Ammon's horn (tissue), 1 donor: ENCODE results near the gene UFSP1.
"Not testable (repeated sequence)": the region's sequence is repeated elsewhere in the genome, so short reads cannot be mapped to it uniquely, and the experiment has no call there.

ENCODE experiments used
- DNase-seq: peaks from one replicate; pipeline ENCODE4 v3.0.0-alpha.2; 2016; ENCODE audit warnings: low spot score

UFSP1 gene

DNA sequence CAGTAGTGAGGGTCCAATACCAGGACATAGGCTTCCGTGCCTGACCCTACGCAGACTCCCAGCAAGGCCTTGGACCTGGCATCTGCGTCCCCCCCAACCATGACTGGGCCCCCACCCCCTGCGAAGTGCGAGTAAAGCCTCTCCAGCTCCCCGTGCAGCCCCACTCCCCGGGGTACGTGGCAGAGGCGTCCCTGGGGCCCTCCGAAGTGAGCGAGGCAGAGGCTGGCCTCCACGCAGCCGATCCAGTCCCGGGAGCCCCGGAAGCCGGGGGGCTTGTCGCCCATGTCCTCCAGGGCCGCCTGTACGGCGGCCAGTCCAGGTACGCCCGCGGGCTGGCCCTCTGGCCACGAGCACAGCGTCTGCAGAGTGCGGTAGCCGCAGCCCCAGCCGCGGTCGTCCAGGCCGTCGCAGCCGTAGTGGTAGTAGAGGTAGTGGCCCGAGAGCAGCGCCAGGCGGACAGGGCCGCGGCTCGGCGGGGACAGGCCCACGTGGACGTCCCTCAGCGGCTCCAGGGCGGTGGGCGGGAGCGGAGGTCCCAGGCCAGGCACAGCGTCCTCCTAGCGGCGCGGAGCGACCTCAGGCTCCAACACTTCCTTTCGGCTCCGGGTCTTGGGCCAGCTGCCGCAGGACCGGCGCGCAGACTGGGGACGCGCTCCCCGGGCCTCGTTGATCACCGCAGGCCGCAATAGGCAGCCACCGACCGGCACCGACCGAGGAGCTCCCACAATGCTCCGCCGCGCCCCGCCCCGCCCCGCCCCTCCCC is at the start of gene UFSP1:
Gene UFSP1, minus strand, starts transcription at position 728 of the 763 bp plus-strand sequence. Its CDS starts 444 bp downstream, at position 284.
- DNase-seq: no peak

- not testable (repeated sequence) for DNase-seq
Observed at GRCh38 chr7:100936167-100936566, 46.7 kb upstream of the UFSP1 start.

DNA sequence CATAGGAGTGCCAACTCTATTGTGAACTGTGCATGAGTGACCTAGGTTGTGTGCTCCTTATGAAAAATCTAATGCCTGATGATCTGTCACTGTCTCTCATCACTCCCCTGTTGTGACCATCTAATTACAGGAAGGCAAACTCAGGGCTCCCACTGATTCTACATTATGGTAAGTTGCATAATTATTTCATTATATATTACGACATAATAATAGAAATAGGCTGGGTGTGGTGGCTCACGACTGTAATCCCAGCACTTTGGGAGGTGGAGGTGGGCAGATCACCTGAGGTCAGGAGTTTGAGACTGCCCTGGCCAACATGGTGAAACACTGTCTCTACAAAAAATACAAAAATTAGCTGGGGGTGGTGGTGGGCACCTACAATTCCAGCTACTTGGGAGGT is 45.9 kb upstream of the UFSP1 start:
- DNase-seq: not testable (repeated sequence)

DNA sequence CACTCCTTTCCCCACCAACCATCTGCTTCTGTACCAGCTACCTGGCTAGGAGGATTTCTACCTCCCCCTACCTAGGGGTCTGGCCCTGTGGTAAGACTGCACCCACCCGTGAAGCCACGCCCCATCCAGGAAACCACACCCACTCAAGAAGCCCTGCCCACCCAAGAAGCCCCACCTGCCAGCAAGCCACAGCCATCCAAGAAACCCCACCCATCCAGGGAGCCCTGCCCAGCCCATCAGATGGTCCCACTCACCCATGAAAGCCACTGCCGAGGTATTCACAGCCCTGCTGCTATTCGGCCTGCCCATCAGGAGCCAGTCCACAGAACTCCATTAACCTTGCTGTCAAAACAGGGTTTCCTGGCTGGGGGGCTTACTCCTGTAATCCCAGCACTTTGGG is 44.2 kb upstream of the UFSP1 start:
- DNase-seq: no peak

- no peak for DNase-seq
Observed at GRCh38 chr7:100929808-100930174, 40.3 kb upstream of the UFSP1 start.

DNA sequence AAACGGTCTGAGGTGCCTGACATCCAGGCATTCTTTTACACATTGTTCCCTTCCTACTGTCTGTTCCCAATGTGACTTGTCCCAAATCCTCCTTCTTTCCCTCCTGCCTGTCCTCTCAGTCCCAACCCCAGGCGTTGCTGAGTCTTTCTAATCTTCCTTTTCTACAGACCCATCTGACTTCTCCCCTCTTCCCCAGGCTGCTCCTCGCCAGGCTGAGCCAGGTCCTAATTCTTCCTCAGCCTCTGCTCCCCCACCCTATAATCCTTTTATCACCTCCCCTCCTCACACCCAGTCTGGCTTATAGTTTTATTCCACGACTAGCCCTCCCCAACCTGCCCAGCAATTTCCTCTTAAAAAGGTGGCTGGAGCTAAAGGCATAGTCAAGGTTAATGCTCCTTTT is 34.1 kb upstream of the UFSP1 start:
- DNase-seq: not testable (repeated sequence)

DNA sequence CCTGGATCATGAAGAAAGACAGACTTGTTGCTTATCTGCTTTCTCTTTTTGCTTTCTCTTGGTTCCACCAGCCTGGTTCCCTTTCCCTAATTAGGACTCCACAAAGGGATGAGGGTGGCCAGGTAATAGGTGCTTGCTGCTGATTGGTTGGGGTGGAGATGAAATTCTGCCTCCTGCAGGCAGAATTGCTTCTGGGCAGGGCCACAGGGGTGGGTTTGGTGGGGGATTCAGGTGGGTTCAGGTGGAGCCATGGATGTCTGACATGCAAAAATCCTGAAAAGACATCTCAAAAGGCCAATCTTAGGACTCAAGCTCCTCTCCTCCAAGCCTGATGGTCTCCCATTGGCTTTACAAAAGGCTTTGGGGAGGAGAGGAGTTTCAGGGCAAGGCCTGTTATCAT is 31.5 kb upstream of the UFSP1 start:
- DNase-seq: no peak

- DNase-seq: not testable (repeated sequence)
Observed at GRCh38 chr7:100919779-100920437, 30.4 kb upstream of the UFSP1 start.

DNA sequence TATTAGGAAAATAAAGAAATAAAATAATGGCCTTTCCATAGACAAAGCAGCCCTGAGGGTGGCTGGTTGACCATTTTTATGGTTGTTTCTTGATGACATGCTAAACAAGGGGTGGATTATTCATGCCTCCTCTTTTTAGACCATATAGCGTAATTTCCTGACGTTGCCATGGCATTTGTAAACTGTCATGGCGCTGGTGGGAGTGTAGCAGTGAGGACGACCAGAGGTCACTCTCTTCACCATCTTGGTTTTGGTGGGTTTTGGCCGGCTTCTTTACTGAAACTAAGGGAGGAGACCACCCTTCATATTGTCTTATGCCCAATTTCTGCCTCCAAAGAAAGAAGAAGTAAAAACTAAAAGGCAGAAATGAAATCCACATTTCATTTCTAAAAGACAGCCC is 29.8 kb upstream of the UFSP1 start:
- DNase-seq: not testable (repeated sequence)

- no peak for DNase-seq
Observed at GRCh38 chr7:100914879-100915447, 25.4 kb upstream of the UFSP1 start.

DNA sequence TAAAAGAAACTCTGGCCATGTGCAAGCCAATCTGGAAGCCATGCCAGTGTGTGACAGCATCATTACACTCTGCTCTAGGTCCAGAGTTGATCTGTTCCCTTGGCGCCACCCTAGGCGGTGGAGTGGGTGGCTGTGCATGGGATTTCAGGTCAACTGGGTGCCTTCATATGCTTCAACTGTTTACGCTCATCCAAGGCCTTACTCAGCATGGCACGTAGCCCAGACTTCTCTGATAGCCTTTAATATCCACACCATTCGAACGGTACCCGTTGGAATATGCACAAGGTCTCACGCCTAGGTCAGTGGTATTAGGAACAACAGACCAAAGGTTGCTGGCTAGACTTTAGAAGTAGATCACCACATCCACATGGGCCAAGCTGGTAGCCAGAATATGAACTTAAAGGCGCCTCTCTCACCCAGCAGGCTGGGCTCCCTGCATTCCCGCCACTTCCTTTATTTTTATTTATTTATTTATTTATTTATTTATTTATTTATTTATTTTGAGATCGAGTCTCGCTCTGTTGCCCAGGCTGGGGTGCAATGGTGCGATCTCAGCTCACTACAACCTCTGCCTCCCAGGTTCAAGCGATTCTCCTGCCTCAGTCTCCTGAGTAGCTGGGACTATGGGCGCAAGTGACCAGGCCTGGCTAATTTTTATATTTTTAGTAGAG is 24.8 kb upstream of the UFSP1 start:
- DNase-seq: no peak

DNA sequence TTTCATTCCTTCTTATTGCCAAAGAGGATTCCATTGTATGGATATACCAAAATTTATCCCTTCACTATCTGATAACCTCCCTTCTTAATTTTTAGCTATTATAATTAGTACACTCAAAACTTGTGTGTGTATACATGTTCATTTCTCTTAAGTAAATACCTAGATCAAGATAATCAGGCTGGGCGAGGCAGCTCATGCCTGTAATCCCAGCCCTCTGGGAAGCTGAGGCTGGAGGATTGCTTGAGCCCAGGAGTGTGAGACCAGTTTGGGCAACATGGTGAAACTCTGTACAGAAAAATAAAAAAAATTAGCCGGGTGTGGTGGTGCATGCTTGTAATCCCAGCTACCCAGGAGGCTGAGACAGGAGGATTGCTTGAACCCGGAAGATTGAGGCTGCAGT is 22.0 kb upstream of the UFSP1 start:
- DNase-seq: no peak

DNA sequence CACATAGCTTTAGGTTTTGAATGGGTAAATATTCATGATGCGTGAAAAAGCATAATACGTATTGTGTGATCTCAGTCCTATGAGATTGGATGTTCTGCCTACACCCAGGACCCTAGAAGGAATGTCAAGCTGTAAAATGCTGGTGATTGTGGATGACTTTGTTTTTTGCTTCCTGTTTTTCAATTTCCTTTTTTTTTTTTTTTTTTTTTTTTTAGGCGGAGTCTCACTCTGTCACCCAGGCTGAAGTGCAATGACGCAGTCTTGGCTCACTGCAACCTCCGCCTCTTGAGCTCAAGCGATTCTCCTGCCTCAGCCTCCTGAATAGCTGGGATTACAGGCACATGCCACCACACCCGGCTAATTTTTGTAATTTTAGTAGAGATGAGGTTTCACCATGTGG is 20.9 kb upstream of the UFSP1 start:
- DNase-seq: not testable (repeated sequence)

- no peak for DNase-seq
Observed at GRCh38 chr7:100908512-100908911, 19.0 kb upstream of the UFSP1 start.

GRCh38 chr7:100902638-100903037 is 13.1 kb upstream of the UFSP1 start:
- no peak for DNase-seq

- DNase-seq: no peak
Observed at GRCh38 chr7:100901921-100902332, 12.4 kb upstream of the UFSP1 start.

GRCh38 chr7:100900978-100901377 is 11.5 kb upstream of the UFSP1 start:
- no peak for DNase-seq

DNA sequence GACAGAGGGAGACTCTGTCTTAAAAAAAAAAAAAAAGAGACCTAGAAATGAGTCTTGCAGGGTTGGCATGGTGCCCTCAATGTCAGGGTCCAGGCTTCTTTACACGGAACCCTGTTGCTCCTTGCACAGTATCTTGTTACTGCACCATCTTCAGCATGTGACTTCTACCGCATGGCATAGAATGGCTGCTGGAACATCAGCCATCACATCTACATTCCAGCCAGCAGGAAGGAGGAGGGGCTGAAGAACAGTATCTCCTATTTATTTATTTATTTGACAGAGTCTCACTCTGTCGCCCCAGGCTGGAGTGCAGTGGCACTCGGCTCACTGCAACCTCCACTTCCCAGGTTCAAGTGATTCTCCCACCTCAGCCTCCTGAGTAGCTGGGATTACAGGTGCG is 9.9 kb upstream of the UFSP1 start:
- no peak for DNase-seq

DNA sequence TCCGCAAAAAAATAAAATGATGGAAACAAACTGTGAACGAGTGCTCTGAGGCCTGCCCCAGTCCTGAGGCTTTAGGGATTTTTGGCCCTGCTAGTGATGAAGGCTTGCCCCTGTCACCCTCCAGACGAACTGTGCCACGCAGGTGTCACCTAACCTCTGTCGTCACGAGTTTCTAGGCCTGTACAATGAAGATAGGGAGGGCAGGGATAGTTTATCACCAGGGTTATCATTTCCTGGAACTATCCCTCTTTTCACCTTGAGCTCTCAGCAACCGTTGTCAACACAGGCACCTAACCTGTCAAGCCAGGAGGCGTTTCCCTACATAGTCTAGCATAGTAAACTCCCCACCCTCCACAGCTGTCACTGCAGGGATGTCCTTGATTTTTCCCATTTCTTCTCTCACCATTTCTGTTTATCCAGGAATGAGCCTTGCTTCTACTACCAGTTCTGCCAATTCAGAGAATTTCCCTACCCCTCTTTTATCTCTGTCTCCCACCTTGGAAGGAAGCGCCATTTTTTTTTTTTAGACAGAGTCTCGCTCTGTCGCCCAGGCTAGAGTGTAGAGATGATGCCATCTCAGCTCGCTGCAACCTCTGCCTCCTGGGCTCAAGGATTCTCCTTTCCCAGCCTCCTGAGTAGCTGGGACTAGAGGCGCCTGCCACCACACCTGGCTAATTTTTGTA is 8.4 kb upstream of the UFSP1 start:
- DNase-seq: no peak

- peak; percentile 57 for DNase-seq
Observed at GRCh38 chr7:100896732-100897608, 7.5 kb upstream of the UFSP1 start.
